Astrocyte (in vitro differentiated cells and primary cell): ENCODE measurements around the gene C14orf119. TPM values are rescaled to one million over a fixed set of nuclear protein-coding genes. Genes with fewer than 3 reads are reported as not detected.

Experiments
- DNase-seq: peaks from one replicate; pipeline ENCODE4 v3.0.0-alpha.2; 2010; ENCODE audit warnings: low read depth
- FAIRE-seq: peaks from 2 replicates; lab custom pipeline; 2011; peaks lifted over from hg19 to GRCh38; lab: Jason Lieb, UNC
- H2AFZ ChIP-seq: 2 replicates; pipeline ENCODE4 v1.6.0; 2012; ENCODE audit warnings: low read depth, low read length, inconsistent platforms
- H3K27ac ChIP-seq: 2 replicates; pipeline ENCODE4 v1.5.1; 2011; ENCODE audit warnings: low read depth, low read length, inconsistent platforms
- H3K27me3 ChIP-seq: 2 replicates; pipeline ENCODE4 v1.6.0; 2011; ENCODE audit warnings: low read length, inconsistent platforms; ENCODE audit not compliant: insufficient read depth
- H3K36me3 ChIP-seq: 2 replicates; pipeline ENCODE4 v1.5.1; 2011; ENCODE audit warnings: low read length, inconsistent platforms; ENCODE audit not compliant: insufficient read depth
- H3K4me1 ChIP-seq: 2 replicates; pipeline ENCODE4 v1.5.1; 2011; ENCODE audit warnings: low read length, inconsistent platforms; ENCODE audit not compliant: insufficient read depth
- H3K4me2 ChIP-seq: 2 replicates; pipeline ENCODE4 v1.6.0; 2012; ENCODE audit warnings: low read length, inconsistent platforms
- H3K4me3 ChIP-seq: 2 replicates; pipeline ENCODE4 v1.5.1; 2011; ENCODE audit warnings: low read depth, mild to moderate bottlenecking, low read length, inconsistent platforms; ENCODE audit not compliant: insufficient read depth
- H3K79me2 ChIP-seq: 2 replicates; pipeline ENCODE4 v1.6.0; 2012; ENCODE audit warnings: mild to moderate bottlenecking, low read length, inconsistent platforms; ENCODE audit not compliant: insufficient read depth
- H3K9ac ChIP-seq: 2 replicates; pipeline ENCODE4 v1.6.0; 2012; ENCODE audit warnings: mild to moderate bottlenecking, low read length, inconsistent platforms
- H3K9me3 ChIP-seq: 2 replicates; pipeline ENCODE4 v1.5.1; 2012; ENCODE audit warnings: low read depth, mild to moderate bottlenecking, low read length, inconsistent platforms; ENCODE audit not compliant: insufficient read depth
- H4K20me1 ChIP-seq: 2 replicates; pipeline ENCODE4 v1.6.0; 2012; ENCODE audit warnings: low read length, inconsistent platforms; ENCODE audit not compliant: insufficient read depth
- H3K27ac Mint-ChIP-seq: one replicate; pipeline ENCODE4 v1.8.0; 2021; ENCODE audit warnings: mild to moderate bottlenecking, mixed read lengths; ENCODE audit not compliant: unreplicated experiment
- H3K27me3 Mint-ChIP-seq: one replicate; pipeline ENCODE4 v1.8.0; 2021; ENCODE audit warnings: low read depth, mixed read lengths; ENCODE audit not compliant: unreplicated experiment
- H3K36me3 Mint-ChIP-seq: one replicate; pipeline ENCODE4 v1.8.0; 2021; ENCODE audit warnings: low read depth, mixed read lengths; ENCODE audit not compliant: unreplicated experiment
- H3K4me1 Mint-ChIP-seq: one replicate; pipeline ENCODE4 v1.8.0; 2021; ENCODE audit warnings: low read depth, mixed read lengths; ENCODE audit not compliant: unreplicated experiment
- H3K4me3 Mint-ChIP-seq: one replicate; pipeline ENCODE4 v1.8.0; 2021; ENCODE audit warnings: mild to moderate bottlenecking, moderate library complexity, mixed read lengths; ENCODE audit not compliant: unreplicated experiment
- H3K9me3 Mint-ChIP-seq: one replicate; pipeline ENCODE4 v1.8.0; 2021; ENCODE audit warnings: mild to moderate bottlenecking, mixed read lengths; ENCODE audit not compliant: unreplicated experiment
- CTCF ChIP-seq: IDR thresholded peaks from 2 replicates; pipeline ENCODE4 v1.5.1; 2011; ENCODE audit warnings: low read depth, mild to moderate bottlenecking, inconsistent platforms, low read length, moderate library complexity; ENCODE audit not compliant: insufficient read depth
- EZH2 ChIP-seq: IDR thresholded peaks from 2 replicates; pipeline ENCODE4 v1.6.1; 2012; ENCODE audit warnings: mild to moderate bottlenecking, low read length, inconsistent platforms; ENCODE audit not compliant: insufficient read depth
- total RNA-seq: library from RNA; stranded (reverse); gene quantifications from 2 replicates; pipeline ENCODE4 v1.2.1, GENCODE V29; 2021

The C14orf119 gene
- total RNA-seq, 1 donor from 2014 or later, result 83.9 TPM

GRCh38 chr14:23128969-23129758 is 33.9 kb downstream of the C14orf119 start:
- Histone ChIP-seq H3K79me2 (no peaks in the 10 kb centered on the region), H3K9ac (no peak overlapping the region), H3K4me2 (no peak overlapping the region), H4K20me1 (no peaks in the 10 kb centered on the region), H3K27ac (no peak overlapping the region), H2AFZ (no peak overlapping the region), H3K4me1 (no peaks in the 10 kb centered on the region), H3K36me3 (no peaks in the 10 kb centered on the region), H3K4me3 (no peak overlapping the region), H3K9me3 (no peaks in the 10 kb centered on the region), H3K27me3 (peaks cover 15% of the 10 kb centered on the region)
- H3K27me3 Mint-ChIP-seq, result peaks cover 20% of the 10 kb centered on the region
- peaks cover 4% of the 10 kb centered on the region for H3K36me3 Mint-ChIP-seq
- no peak overlapping the region for H3K4me3 Mint-ChIP-seq
- TF ChIP-seq EZH2 (no peak), CTCF (no peak)
- no peak for FAIRE-seq
- H3K27ac Mint-ChIP-seq, result no peak overlapping the region
- H3K4me1 Mint-ChIP-seq, result no peaks in the 10 kb centered on the region
- H3K9me3 Mint-ChIP-seq, result no peaks in the 10 kb centered on the region
- no peak for DNase-seq

- Histone ChIP-seq H3K27me3 (peaks cover 15% of the 10 kb centered on the region), H3K4me1 (no peaks in the 10 kb centered on the region), H4K20me1 (no peaks in the 10 kb centered on the region), H3K79me2 (no peaks in the 10 kb centered on the region), H3K9me3 (no peaks in the 10 kb centered on the region), H3K27ac (no peak overlapping the region), H3K9ac (no peak overlapping the region), H3K4me2 (no peak overlapping the region), H2AFZ (no peak overlapping the region), H3K36me3 (no peaks in the 10 kb centered on the region), H3K4me3 (no peak overlapping the region)
- Mint-ChIP-seq H3K27ac (no peak overlapping the region), H3K36me3 (peaks cover 4% of the 10 kb centered on the region), H3K9me3 (no peaks in the 10 kb centered on the region), H3K4me1 (no peaks in the 10 kb centered on the region), H3K27me3 (peaks cover 20% of the 10 kb centered on the region), H3K4me3 (no peak overlapping the region)
- no peak for FAIRE-seq
- no peak for DNase-seq
- TF ChIP-seq CTCF, result no peak
- no peak for TF ChIP-seq EZH2
Measured at GRCh38 chr14:23129759-23130316, 34.5 kb downstream of the C14orf119 start.

- H3K27ac ChIP-seq, result no peak overlapping the region
- no peak overlapping the region for H2AFZ ChIP-seq
- H3K79me2 ChIP-seq, result no peaks in the 10 kb centered on the region
- H3K9ac ChIP-seq, result no peak overlapping the region
- peaks cover 15% of the 10 kb centered on the region for H3K27me3 ChIP-seq
- H4K20me1 ChIP-seq, result no peaks in the 10 kb centered on the region
- Mint-ChIP-seq H3K4me3 (no peak overlapping the region), H3K4me1 (no peaks in the 10 kb centered on the region), H3K27ac (no peak overlapping the region), H3K27me3 (peaks cover 20% of the 10 kb centered on the region), H3K9me3 (no peaks in the 10 kb centered on the region), H3K36me3 (peaks cover 4% of the 10 kb centered on the region)
- TF ChIP-seq EZH2 (no peak), CTCF (no peak)
- DNase-seq (no peak), FAIRE-seq (no peak)
- H3K4me1 ChIP-seq, result no peaks in the 10 kb centered on the region
- H3K9me3 ChIP-seq, result no peaks in the 10 kb centered on the region
- H3K4me2 ChIP-seq, result no peak overlapping the region
- H3K36me3 ChIP-seq, result no peaks in the 10 kb centered on the region
- H3K4me3 ChIP-seq, result no peak overlapping the region
Measured at GRCh38 chr14:23130871-23131270, 35.6 kb downstream of the C14orf119 start.
